ENCODE data around the gene DCHS2. TPM values are rescaled to one million over a fixed set of nuclear protein-coding genes. Genes with fewer than 3 reads are reported as not detected.

The DCHS2 gene
- total RNA-seq, 2 experiments from 2014 or later, result not detected

DNA sequence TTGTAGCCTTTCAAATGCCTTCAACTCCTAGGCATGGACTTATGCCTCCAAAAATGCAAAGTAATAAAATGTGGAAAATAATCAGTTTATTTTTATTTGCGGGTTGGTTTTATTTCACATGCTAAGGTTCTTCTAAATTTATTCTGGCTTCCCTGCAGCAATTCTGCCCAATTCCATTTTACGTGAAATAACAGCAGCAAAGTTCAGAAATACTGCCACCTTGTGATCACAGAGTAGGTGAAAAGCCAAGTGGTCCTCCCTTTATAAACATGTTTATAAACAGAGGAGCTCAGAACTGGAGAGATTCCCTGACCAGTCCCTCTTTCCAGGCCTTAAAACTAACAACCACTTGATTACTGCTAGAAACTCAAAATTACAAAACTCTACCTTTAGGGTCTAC lies 14.7 kb upstream of the DCHS2 start:
- Mint-ChIP-seq H3K9me3 (no peaks in the 10 kb centered on the region), H3K27me3 (peaks cover 34% of the 10 kb centered on the region), H3K4me3 (no peak overlapping the region), H3K36me3 (ENCODE audit: low read depth) (no peaks in the 10 kb centered on the region), H3K4me1 (no peaks in the 10 kb centered on the region), H3K27ac (no peak overlapping the region)
- ChIA-PET CTCF (interaction anchor here (0.9 to 1.9 kb wide), 4 partner anchors 25 to 176 kb away, joined by 3 to 9 read pairs (median 4); no protein-coding TSS in a partner anchor), POLR2A (no interaction called here)
- DNase-seq, result no peak

GRCh38 chr4:154503598-154503997 lies 12.0 kb upstream of the DCHS2 start:
- Mint-ChIP-seq H3K4me3 (no peak overlapping the region), H3K27ac (no peak overlapping the region), H3K4me1 (no peaks in the 10 kb centered on the region), H3K36me3 (ENCODE audit: low read depth) (no peaks in the 10 kb centered on the region), H3K27me3 (peaks cover 30% of the 10 kb centered on the region), H3K9me3 (no peaks in the 10 kb centered on the region)
- ChIA-PET CTCF (interaction anchor here (0.7 to 1.1 kb wide), 2 partner anchors 11 to 17 kb away, joined by 3 to 4 read pairs; no protein-coding TSS in a partner anchor), POLR2A (no interaction called here)
- no peak for DNase-seq

GRCh38 chr4:154502111-154502510 lies 10.5 kb upstream of the DCHS2 start:
- no peak overlapping the region for H3K27ac Mint-ChIP-seq
- no peaks in the 10 kb centered on the region for H3K4me1 Mint-ChIP-seq
- DNase-seq, result no peak
- H3K9me3 Mint-ChIP-seq, result no peaks in the 10 kb centered on the region
- ChIA-PET CTCF (interaction anchor here (1.1 kb wide), 1 partner anchor 9 kb away, joined by 4 read pairs; no protein-coding TSS in a partner anchor), POLR2A (no interaction called here)
- H3K27me3 Mint-ChIP-seq, result peaks cover 30% of the 10 kb centered on the region
- H3K4me3 Mint-ChIP-seq, result no peak overlapping the region
- H3K36me3 Mint-ChIP-seq (ENCODE audit: low read depth), result no peaks in the 10 kb centered on the region

- no peaks in the 10 kb centered on the region for H3K9me3 Mint-ChIP-seq
- no peaks in the 10 kb centered on the region for H3K4me1 Mint-ChIP-seq
- ChIA-PET POLR2A (no interaction called here), CTCF (no interaction called here)
- H3K4me3 Mint-ChIP-seq, result no peak overlapping the region
- no peak overlapping the region for H3K27ac Mint-ChIP-seq
- no peak for DNase-seq
- no peaks in the 10 kb centered on the region for H3K36me3 Mint-ChIP-seq (ENCODE audit: low read depth)
- H3K27me3 Mint-ChIP-seq, result peaks cover 33% of the 10 kb centered on the region
Measured at GRCh38 chr4:154497889-154498288, 6.3 kb upstream of the DCHS2 start.

- Mint-ChIP-seq H3K36me3 (ENCODE audit: low read depth) (no peaks in the 10 kb centered on the region), H3K27me3 (peaks cover 47% of the 10 kb centered on the region), H3K4me1 (peaks cover 12% of the 10 kb centered on the region), H3K9me3 (no peaks in the 10 kb centered on the region), H3K4me3 (no peak overlapping the region), H3K27ac (no peak overlapping the region)
- DNase-seq, result no peak
- ChIA-PET CTCF (interaction anchor here (0.7 kb wide), 1 partner anchor 131 kb away, joined by 3 read pairs; no protein-coding TSS in a partner anchor), POLR2A (no interaction called here)
Measured at GRCh38 chr4:154495867-154496266, 4.3 kb upstream of the DCHS2 start.

GRCh38 chr4:154492288-154492687 lies 689 bp upstream of the DCHS2 start:
- no peak for DNase-seq
- Mint-ChIP-seq H3K9me3 (no peaks in the 10 kb centered on the region), H3K4me1 (peaks cover 15% of the 10 kb centered on the region), H3K27ac (no peak overlapping the region), H3K27me3 (peaks cover 65% of the 10 kb centered on the region), H3K36me3 (ENCODE audit: low read depth) (no peaks in the 10 kb centered on the region), H3K4me3 (no peak overlapping the region)
- CTCF ChIA-PET, result interaction anchor here (1.2 kb wide), 1 partner anchor 11 kb away, joined by 4 read pairs; no protein-coding TSS in a partner anchor
- POLR2A ChIA-PET, result no interaction called here

- no peaks in the 10 kb centered on the region for H3K36me3 Mint-ChIP-seq (ENCODE audit: low read depth)
- DNase-seq, result no peak
- peaks cover 64% of the 10 kb centered on the region for H3K27me3 Mint-ChIP-seq
- H3K27ac Mint-ChIP-seq, result no peak overlapping the region
- no peaks in the 10 kb centered on the region for H3K9me3 Mint-ChIP-seq
- POLR2A ChIA-PET, result no interaction called here
- CTCF ChIA-PET, result no interaction called here
- no peak overlapping the region for H3K4me3 Mint-ChIP-seq
- peaks cover 15% of the 10 kb centered on the region for H3K4me1 Mint-ChIP-seq
Measured at GRCh38 chr4:154490583-154491340, 837 bp downstream of the DCHS2 start.

GRCh38 chr4:154490234-154490582 lies 1.4 kb downstream of the DCHS2 start:
- Mint-ChIP-seq H3K4me1 (peaks cover 15% of the 10 kb centered on the region), H3K4me3 (no peak overlapping the region), H3K27ac (no peak overlapping the region), H3K27me3 (peaks cover 62% of the 10 kb centered on the region), H3K9me3 (no peaks in the 10 kb centered on the region), H3K36me3 (ENCODE audit: low read depth) (no peaks in the 10 kb centered on the region)
- no peak for DNase-seq
- POLR2A ChIA-PET, result no interaction called here
- CTCF ChIA-PET, result no interaction called here

GRCh38 chr4:154489558-154490233 lies 1.9 kb downstream of the DCHS2 start:
- ChIA-PET CTCF (no interaction called here), POLR2A (no interaction called here)
- no peak overlapping the region for H3K27ac Mint-ChIP-seq
- H3K27me3 Mint-ChIP-seq, result peaks cover 62% of the 10 kb centered on the region
- H3K9me3 Mint-ChIP-seq, result no peaks in the 10 kb centered on the region
- no peak overlapping the region for H3K4me3 Mint-ChIP-seq
- no peak for DNase-seq
- H3K4me1 Mint-ChIP-seq, result peaks cover 15% of the 10 kb centered on the region
- H3K36me3 Mint-ChIP-seq (ENCODE audit: low read depth), result no peaks in the 10 kb centered on the region

GRCh38 chr4:154487145-154487544 lies 4.5 kb downstream of the DCHS2 start:
- Mint-ChIP-seq H3K27ac (no peak overlapping the region), H3K4me3 (no peak overlapping the region), H3K4me1 (peaks cover 10% of the 10 kb centered on the region), H3K36me3 (ENCODE audit: low read depth) (no peaks in the 10 kb centered on the region), H3K27me3 (peaks cover 42% of the 10 kb centered on the region), H3K9me3 (no peaks in the 10 kb centered on the region)
- POLR2A ChIA-PET, result no interaction called here
- CTCF ChIA-PET, result no interaction called here
- DNase-seq, result no peak

DNA sequence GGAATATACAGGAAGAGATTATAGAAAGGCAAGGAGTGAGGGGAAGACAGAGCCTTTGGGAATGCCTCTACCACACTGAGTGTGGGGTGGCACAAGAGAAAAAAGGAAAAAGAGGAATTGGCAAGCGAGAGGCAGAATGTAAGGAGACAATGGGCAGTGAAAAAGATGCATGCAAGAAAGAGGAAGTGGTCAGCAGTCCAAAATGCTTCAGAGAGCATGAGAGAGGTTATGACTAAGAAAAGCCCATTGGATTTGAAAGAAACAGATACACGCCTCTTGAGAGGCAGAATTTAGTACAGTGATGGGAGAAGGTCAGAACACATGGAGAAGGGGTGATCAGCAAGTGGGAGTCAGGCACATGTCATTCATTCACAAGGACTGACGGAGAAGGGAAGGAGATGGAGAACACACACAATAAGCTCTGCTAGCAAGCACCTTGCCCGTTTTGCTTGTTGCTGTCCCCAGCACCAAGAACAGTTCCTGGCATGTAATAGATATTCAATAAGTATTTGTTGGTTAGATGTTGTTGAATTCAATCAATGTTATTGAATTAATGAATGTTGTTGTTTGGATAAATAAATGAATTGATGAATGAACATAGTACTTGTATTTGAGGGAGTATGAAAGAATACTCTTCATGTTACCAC lies 6.3 kb downstream of the DCHS2 start:
- Mint-ChIP-seq H3K36me3 (ENCODE audit: low read depth) (no peaks in the 10 kb centered on the region), H3K4me3 (no peak overlapping the region), H3K4me1 (no peaks in the 10 kb centered on the region), H3K27ac (no peak overlapping the region), H3K27me3 (peaks cover 26% of the 10 kb centered on the region), H3K9me3 (no peaks in the 10 kb centered on the region)
- ChIA-PET POLR2A (no interaction called here), CTCF (interaction anchor here (1.0 kb wide), 1 partner anchor 70 kb away, joined by 3 read pairs; no protein-coding TSS in a partner anchor)
- DNase-seq, result no peak

DNA sequence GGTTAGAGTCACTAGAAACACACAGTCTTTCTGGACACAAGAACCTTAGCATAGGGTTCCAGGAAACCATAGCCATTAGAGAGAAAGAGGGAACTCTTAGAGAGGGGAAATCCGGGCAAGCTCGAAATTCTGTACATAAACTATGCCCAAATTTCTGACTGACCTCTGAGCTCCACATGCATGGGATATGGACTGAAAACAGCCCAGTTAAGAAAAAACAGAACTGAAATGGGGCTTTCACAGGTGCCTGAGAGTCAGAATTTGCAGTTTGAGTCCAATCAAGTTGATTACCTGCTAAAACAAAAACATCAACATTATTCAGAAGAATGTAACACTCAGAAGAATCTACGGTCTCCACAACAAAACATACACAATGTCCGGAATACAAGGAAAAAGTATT lies 13.1 kb downstream of the DCHS2 start:
- Mint-ChIP-seq H3K27me3 (peaks cover 11% of the 10 kb centered on the region), H3K4me3 (no peak overlapping the region), H3K36me3 (ENCODE audit: low read depth) (no peaks in the 10 kb centered on the region), H3K27ac (no peak overlapping the region), H3K4me1 (no peaks in the 10 kb centered on the region), H3K9me3 (no peaks in the 10 kb centered on the region)
- ChIA-PET CTCF (no interaction called here), POLR2A (no interaction called here)
- no peak for DNase-seq

DNA sequence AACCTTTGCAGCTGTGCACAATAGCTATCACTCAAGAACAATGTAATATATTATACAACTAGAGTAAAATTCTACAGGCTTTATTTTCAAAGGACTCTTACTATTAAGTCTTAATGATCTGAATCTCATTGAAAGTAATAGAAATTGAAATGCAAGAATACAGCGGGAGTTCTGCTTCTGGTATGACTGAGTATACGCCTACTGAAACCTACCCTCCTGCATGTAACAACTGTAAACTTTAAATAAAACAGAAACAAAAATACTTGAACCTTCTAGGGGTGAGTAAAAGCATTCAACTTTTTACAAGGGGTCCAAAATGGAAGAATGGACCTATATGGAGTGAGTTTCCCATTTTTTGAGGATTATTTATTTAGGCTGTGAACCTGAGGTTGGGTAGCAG lies 13.5 kb downstream of the DCHS2 start:
- no peak for DNase-seq
- H3K36me3 Mint-ChIP-seq (ENCODE audit: low read depth), result no peaks in the 10 kb centered on the region
- no peak overlapping the region for H3K4me3 Mint-ChIP-seq
- peaks cover 11% of the 10 kb centered on the region for H3K27me3 Mint-ChIP-seq
- POLR2A ChIA-PET, result no interaction called here
- CTCF ChIA-PET, result no interaction called here
- H3K27ac Mint-ChIP-seq, result no peak overlapping the region
- no peaks in the 10 kb centered on the region for H3K9me3 Mint-ChIP-seq
- no peaks in the 10 kb centered on the region for H3K4me1 Mint-ChIP-seq
